Right lobe of liver (tissue), 4 donors: ENCODE measurements around the gene POLR2L.

Experiments
- CTCF ChIP-seq, 4 donors: fragments of 200-600 bp in 3 of 4; fragments of 450-650 bp in 1 of 4; IDR thresholded peaks; one replicate each; pipeline versions ENCODE4 v1.5.1 to v1.8.0; 2016 to 2022; ENCODE audit warnings: antibody characterized with exemption in 4 of 4, mild to moderate bottlenecking in 2 of 4
- POLR2A ChIP-seq: fragments of 450-650 bp; IDR thresholded peaks from one replicate; pipeline ENCODE4 v1.6.1; 2017; ENCODE audit warnings: antibody characterized with exemption, mild to moderate bottlenecking
- donor health status: DM: no; HTN: no; CAD: no.
- donor health status: DM: no; HTN: no; CAD: no.
- donor health status: DM: no; HTN: yes; CAD: no.

GRCh38 chr11:889687-890475, 47.6 kb upstream of the POLR2L start:
- TF ChIP-seq CTCF (IDR thresholded peaks at IDR 0.05) (no peak), POLR2A (no peak)
